Large intestine (tissue), 3 donors: ENCODE data around the gene CLCA2. TPM values are rescaled to one million over a fixed set of nuclear protein-coding genes. Genes with fewer than 3 reads are reported as not detected.

Source experiments
- DNase-seq, 2 donors: peaks; one replicate each; pipeline versions ENCODE4 v3.0.0 to v3.0.0-alpha.2; 2013
- H3K27ac ChIP-seq: one replicate; pipeline ENCODE4 v1.5.1; 2013; ENCODE audit warnings: low read length
- H3K27me3 ChIP-seq: 2 replicates; pipeline ENCODE4 v1.6.1; 2013; ENCODE audit warnings: low read length; ENCODE audit not compliant: control insufficient read depth, insufficient read depth
- H3K36me3 ChIP-seq: 2 replicates; pipeline ENCODE4 v1.6.1; 2013; ENCODE audit warnings: low read length; ENCODE audit not compliant: control insufficient read depth, insufficient read depth
- H3K4me1 ChIP-seq: one replicate; pipeline ENCODE4 v1.6.1; 2013; ENCODE audit warnings: low read length; ENCODE audit not compliant: control insufficient read depth, insufficient read depth
- H3K4me3 ChIP-seq: one replicate; pipeline ENCODE4 v1.5.1; 2013; ENCODE audit warnings: low read length
- H3K9me3 ChIP-seq: one replicate; pipeline ENCODE4 v1.6.1; 2013; ENCODE audit warnings: mild to moderate bottlenecking, low read depth, low read length, moderate library complexity; ENCODE audit not compliant: control insufficient read depth
- WGBS: methylation state at CpG from one replicate; pipeline ENCODE4 v1.1.5; 2013; ENCODE audit warnings: low lambda C conversion rate; ENCODE audit not compliant: insufficient coverage; 5-methylcytosine and 5-hydroxymethylcytosine counted together
- polyA plus RNA-seq: library from polyadenylated mRNA; unstranded; fragments of 120-200 nt; gene quantifications from one replicate; pipeline ENCODE4 v1.2.1, GENCODE V29; 2013

The CLCA2 gene
- polyA plus RNA-seq, 1 donor = 1.0 TPM

- Histone ChIP-seq H3K36me3 (no peaks in the 10 kb centered on the region), H3K4me3 (peak overlapping the region; percentile 28), H3K27me3 (no peaks in the 10 kb centered on the region), H3K4me1 (no peaks in the 10 kb centered on the region), H3K9me3 (no peaks in the 10 kb centered on the region), H3K27ac (no peak overlapping the region)
- DNase-seq = no peak
Measured at GRCh38 chr1:86471291-86471690, 47.3 kb downstream of the CLCA2 start.

- H3K4me1 ChIP-seq = no peaks in the 10 kb centered on the region
- no peaks in the 10 kb centered on the region for H3K36me3 ChIP-seq
- no peak for DNase-seq
- H3K27me3 ChIP-seq = no peaks in the 10 kb centered on the region
- H3K4me3 ChIP-seq = peak overlapping the region; percentile 23
- 86% methylated on average over 1 of the region's 4 CpGs for WGBS
- no peak overlapping the region for H3K27ac ChIP-seq
- no peaks in the 10 kb centered on the region for H3K9me3 ChIP-seq
Measured at GRCh38 chr1:86472152-86472551, 48.2 kb downstream of the CLCA2 start.

- DNase-seq = no peak
- H3K4me1 ChIP-seq = no peaks in the 10 kb centered on the region
- no peak overlapping the region for H3K4me3 ChIP-seq
- no peak overlapping the region for H3K27ac ChIP-seq
- H3K27me3 ChIP-seq = no peaks in the 10 kb centered on the region
- no peaks in the 10 kb centered on the region for H3K9me3 ChIP-seq
- WGBS = no CpG with 5 or more reads among the region's 3 CpGs
- H3K36me3 ChIP-seq = no peaks in the 10 kb centered on the region
Measured at GRCh38 chr1:86472767-86473166, 48.8 kb downstream of the CLCA2 start.

DNA sequence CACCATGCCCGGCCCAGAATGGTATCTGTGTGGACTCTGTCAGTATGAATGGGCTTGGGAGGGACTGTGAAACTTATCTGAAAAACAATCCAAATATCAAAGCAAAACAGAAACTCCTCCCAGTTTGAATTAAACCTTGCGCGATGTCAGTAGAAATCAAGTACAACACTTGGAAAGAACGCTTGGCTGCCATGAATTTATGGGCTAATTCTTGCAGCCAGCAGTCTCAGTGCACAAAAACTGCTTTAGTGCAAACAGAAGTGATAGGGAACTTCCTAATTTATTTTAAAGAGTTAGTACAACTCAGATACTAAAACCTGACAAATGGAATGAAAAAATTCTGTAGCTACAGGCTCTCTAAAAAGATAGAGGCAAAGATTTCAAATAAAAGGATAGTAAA, 53.3 kb downstream of the CLCA2 start:
- Histone ChIP-seq H3K36me3 (no peaks in the 10 kb centered on the region), H3K27me3 (no peaks in the 10 kb centered on the region), H3K4me1 (no peaks in the 10 kb centered on the region), H3K27ac (no peak overlapping the region), H3K9me3 (no peaks in the 10 kb centered on the region), H3K4me3 (no peak overlapping the region)
- WGBS = 84% methylated on average over 3 of the region's 4 CpGs
- DNase-seq = no peak

DNA sequence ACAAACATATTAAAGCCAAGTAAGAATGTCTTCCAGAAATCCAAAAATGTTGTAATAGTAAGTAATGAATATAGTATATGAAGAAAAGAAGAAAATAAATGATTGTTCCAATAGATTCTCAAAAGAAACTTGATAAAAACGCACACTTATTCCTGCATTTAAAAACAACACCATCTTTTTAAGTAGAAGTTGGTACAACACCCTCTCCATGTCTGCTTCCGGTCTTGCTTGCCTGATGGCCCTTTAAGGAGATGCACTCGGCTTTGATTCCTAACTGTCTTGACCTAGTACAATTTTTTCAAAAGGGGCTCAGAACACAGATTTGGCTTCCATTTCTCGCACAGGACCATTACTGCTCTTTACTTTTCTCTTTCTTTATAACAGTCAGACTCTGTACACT, 53.7 kb downstream of the CLCA2 start:
- Histone ChIP-seq H3K27ac (no peak overlapping the region), H3K4me3 (no peak overlapping the region), H3K9me3 (no peaks in the 10 kb centered on the region), H3K36me3 (no peaks in the 10 kb centered on the region), H3K27me3 (no peaks in the 10 kb centered on the region), H3K4me1 (no peaks in the 10 kb centered on the region)
- 80% methylated on average over 1 of the region's 4 CpGs for WGBS
- DNase-seq = no peak

DNA sequence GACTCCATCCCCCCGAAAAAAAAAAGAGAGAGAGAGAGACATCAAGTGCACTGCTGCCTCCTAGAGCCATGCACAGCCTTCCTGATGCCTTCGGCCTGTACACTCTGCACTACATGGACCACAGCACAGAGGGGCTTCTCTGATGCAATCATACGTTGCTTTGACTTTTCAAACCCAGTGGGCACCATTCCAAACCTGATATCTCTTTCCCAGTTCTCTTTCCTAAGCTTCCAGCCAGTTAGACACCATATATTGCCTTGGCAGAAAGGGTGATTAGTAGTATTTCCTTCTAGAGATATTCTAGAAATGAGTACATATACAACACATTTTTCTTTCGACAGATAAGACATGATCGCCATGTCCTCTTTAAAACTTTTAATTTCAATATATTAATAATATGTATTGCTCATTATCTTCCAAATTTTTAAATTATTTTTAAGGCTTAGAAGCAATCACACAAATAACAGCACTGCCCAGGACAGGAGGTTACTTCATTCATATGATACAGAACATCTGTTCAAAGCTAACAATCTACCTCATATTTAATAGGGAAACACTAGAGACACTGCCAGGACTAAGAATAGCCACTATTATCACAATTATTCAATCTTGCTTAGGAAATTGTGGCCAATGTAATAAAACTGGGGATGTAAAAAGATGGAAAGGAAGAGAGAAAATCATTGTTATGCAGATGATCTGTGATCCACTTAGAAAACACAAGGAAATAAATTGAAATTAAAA, 54.6 kb downstream of the CLCA2 start:
- WGBS = 50% methylated on average over 2 of the region's 5 CpGs
- H3K4me3 ChIP-seq = no peak overlapping the region
- H3K9me3 ChIP-seq = no peaks in the 10 kb centered on the region
- DNase-seq = no peak
- no peak overlapping the region for H3K27ac ChIP-seq
- H3K4me1 ChIP-seq = no peaks in the 10 kb centered on the region
- no peaks in the 10 kb centered on the region for H3K27me3 ChIP-seq
- no peaks in the 10 kb centered on the region for H3K36me3 ChIP-seq

DNA sequence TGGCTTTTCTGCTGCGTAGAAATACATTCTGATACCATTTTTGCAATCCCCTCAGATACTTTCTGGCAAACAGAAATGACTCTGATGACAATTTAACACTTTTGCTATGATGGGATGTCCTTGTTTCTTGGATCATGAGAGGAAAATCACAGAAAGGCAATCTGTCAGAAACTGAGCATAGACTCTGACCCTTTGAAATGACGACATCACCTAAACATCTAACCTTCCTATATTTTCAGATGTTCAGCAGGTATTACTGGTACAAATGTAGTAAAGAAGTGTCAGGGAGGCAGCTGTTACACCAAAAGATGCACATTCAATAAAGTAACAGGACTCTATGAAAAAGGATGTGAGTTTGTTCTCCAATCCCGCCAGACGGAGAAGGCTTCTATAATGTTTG, 58.0 kb downstream of the CLCA2 start:
- no peaks in the 10 kb centered on the region for H3K4me1 ChIP-seq
- H3K27ac ChIP-seq = no peak overlapping the region
- H3K4me3 ChIP-seq = no peak overlapping the region
- no peaks in the 10 kb centered on the region for H3K9me3 ChIP-seq
- no peaks in the 10 kb centered on the region for H3K36me3 ChIP-seq
- peak in 1 of 2 donors; percentile 60 for DNase-seq
- no CpG with 5 or more reads among the region's 4 CpGs for WGBS
- H3K27me3 ChIP-seq = no peaks in the 10 kb centered on the region

DNA sequence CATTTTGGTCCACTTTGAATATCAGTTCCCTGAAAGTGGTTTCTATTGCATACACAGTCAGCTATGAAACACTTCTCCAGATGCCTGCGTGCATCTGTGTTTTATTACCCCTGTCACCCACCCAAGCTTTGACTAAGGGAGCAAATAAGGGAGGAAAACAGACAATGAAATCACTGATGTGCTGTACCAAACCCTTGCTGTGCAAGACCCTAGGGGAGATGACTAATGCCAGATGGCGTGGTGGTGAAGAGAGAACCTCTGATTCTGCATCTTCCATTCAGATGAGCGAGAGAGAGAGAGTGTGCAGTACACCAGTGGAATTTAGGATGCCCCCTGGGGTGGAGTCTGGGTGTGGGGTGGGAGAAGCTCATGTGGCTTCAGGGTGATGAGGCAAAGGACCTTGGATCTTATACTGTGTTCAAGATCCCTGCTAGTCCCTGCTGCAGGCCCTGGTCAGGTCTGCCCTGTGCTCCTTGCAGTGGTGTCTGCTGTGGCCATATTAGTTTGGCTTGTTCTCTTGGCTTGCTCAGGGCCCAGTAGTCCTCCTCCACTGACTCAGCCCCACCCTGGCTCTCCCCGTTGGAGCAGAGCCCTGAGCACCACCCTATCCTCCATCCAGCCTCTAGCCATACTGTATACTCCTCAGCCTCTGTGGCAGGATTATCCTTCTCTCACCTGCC, 63.3 kb downstream of the CLCA2 start:
- Histone ChIP-seq H3K4me1 (no peaks in the 10 kb centered on the region), H3K4me3 (no peak overlapping the region), H3K27me3 (no peaks in the 10 kb centered on the region), H3K27ac (no peak overlapping the region), H3K36me3 (no peaks in the 10 kb centered on the region), H3K9me3 (no peaks in the 10 kb centered on the region)
- no peak for DNase-seq
- WGBS = no CpG with 5 or more reads among the region's 4 CpGs

DNA sequence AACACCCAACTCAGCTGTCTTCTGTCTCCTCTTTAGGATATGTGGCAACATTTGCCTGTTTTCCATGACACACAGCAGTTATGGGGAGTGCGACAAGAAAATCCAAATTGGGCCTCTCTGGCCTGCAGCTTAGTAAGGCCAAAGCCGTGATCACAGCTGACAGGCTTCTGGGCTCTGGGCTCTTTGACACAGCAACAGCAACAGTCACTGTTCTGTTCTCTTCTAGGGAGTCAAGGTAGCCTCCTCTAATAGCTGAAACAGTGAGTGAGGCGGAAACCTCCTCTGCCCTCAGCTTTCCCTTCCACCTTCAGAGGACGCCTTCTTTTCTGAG, 63.8 kb downstream of the CLCA2 start:
- H3K4me1 ChIP-seq = no peaks in the 10 kb centered on the region

DNA sequence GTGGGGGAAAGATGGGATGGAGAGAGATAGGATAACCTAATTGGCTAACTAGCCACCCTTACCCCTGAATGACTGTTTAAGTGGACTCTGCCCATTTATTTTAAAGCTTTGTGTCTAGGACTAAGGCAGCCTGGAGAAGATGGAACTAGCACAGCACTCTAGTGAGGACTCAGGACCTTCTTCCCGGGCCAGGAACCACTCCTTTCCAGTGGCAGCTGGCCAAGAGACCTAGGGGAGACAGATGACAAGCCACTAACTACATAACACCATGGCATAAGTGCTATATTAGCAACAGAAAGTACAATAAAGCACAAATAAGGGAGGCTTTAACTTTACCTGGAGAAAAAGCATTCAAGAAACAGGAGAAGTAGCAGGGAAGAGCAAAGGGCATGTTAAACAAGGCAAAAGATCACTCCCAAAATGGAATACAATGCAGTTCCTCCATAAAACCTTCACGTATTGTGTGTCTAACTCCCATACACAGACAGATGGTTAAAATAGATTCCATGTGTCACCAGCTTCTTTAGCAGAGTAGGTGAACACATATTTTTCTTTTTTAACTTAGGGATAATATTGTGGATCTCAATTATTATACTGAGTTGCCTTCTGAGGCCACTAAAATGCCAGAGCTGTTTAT, 65.4 kb downstream of the CLCA2 start:
- H3K4me3 ChIP-seq = no peak overlapping the region
- no peaks in the 10 kb centered on the region for H3K36me3 ChIP-seq
- H3K27ac ChIP-seq = no peak overlapping the region
- no CpG with 5 or more reads among the region's 2 CpGs for WGBS
- no peak for DNase-seq
- H3K9me3 ChIP-seq = no peaks in the 10 kb centered on the region
- H3K27me3 ChIP-seq = no peaks in the 10 kb centered on the region
- no peaks in the 10 kb centered on the region for H3K4me1 ChIP-seq

More for the DNA sequence above, 63.8 kb downstream of the CLCA2 start:
- Histone ChIP-seq H3K9me3 (no peaks in the 10 kb centered on the region), H3K4me3 (no peak overlapping the region), H3K27me3 (no peaks in the 10 kb centered on the region), H3K27ac (no peak overlapping the region), H3K36me3 (no peaks in the 10 kb centered on the region)
- WGBS = no CpG with 5 or more reads among the region's 4 CpGs
- no peak for DNase-seq
